ENCODE data around the gene HSP90AB1.

The HSP90AB1 gene

GRCh38 chr6:44292661-44293365 lies 45.9 kb downstream of the HSP90AB1 start:
- no peak for DNase-seq

GRCh38 chr6:44294832-44295791 lies 48.2 kb downstream of the HSP90AB1 start:
- DNase-seq = no peak

- no peak for DNase-seq
Observed at GRCh38 chr6:44297063-44298038, 50.5 kb downstream of the HSP90AB1 start.

- no peak for DNase-seq
Observed at GRCh38 chr6:44298055-44298803, 51.3 kb downstream of the HSP90AB1 start.

- DNase-seq = no peak
Observed at GRCh38 chr6:44298864-44299263, 52.0 kb downstream of the HSP90AB1 start.

GRCh38 chr6:44300292-44300823 lies 53.5 kb downstream of the HSP90AB1 start:
- DNase-seq = no peak

- no peak for DNase-seq
Observed at GRCh38 chr6:44301106-44301505, 54.2 kb downstream of the HSP90AB1 start.

GRCh38 chr6:44301782-44302564 lies 55.1 kb downstream of the HSP90AB1 start:
- DNase-seq = no peak

- DNase-seq = no peak
Observed at GRCh38 chr6:44302856-44303255, 56.0 kb downstream of the HSP90AB1 start.
